ENCODE results near the gene BAIAP2L2. TPM values are rescaled to one million over a fixed set of nuclear protein-coding genes. Genes with fewer than 3 reads are reported as not detected.
"Not testable (repeated sequence)": the region's sequence is repeated elsewhere in the genome, so short reads cannot be mapped to it uniquely, and the experiment has no call there.

BAIAP2L2 gene
- total RNA-seq, 2 donors from 2014 or later = 61.2 to 84.6 TPM

DNA sequence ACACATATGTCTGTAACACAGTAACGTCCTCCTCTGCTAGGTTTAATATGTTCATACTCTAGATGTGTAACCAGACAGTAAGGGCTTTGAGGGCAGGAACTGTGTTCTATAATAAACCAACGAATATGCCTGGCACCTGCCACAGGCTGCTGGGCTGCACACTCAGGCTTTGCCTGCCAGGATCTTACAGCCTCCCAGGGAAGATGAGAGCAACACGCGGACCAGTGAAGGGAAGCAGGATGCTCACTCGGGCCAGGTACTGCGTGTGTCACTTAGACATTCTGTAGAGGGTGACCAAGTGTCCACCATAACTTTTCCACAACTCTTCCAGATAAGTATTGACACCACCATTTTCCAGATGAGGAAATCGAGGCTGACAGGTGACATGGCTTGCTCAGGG is 21.7 kb upstream of the BAIAP2L2 start:
- DNase-seq (no peak), ATAC-seq (no peak)
- intact Hi-C loops (cut with DNase I, micrococcal nuclease) = no loop called here

DNA sequence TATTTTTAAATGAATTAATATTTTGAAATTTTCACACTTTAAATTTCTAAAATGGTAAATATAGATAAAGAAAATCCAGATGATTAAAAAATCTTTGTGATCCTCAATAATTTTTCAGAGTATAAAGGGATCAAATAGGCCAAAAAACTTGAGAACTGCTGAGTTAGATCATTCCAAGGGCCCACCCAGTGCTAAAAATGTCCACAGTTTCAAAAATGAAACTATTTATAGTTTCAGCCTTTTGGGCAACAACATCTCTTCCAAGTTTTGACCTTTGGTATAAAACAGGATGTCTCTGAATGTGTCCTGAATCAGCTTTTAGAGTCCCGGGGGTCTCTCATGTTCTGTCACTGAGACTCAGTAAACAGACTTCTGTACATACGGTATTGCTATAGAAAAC is 20.9 kb upstream of the BAIAP2L2 start:
- intact Hi-C loops (cut with DNase I, micrococcal nuclease) = no loop called here

DNA sequence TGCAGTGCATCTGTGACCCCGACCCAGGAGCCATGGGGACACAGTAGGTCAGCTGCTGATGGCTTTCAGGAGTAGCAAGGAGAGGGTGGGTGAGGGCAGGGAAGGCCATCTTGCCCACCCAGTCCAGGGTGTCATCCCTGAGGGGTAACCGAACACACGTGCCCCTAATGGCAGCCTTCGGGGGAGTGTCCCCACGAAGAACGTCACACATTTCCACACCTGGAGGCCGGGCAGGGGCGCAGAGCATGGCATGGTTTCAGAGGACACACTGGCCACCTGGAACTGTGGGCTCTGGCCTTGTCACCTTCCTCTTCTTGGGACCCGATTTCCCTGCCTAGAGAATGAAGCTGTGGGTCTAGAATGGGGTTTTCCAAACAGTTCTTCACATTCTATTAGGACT is 19.4 kb upstream of the BAIAP2L2 start:
- ATAC-seq (no peak), DNase-seq (no peak)
- intact Hi-C loops (cut with DNase I, micrococcal nuclease) = loop anchor here in 1 of 2 donors (10.0 kb wide), 1 partner anchor 215 kb away; no protein-coding TSS in a partner anchor

More for the DNA sequence above, 20.9 kb upstream of the BAIAP2L2 start:
- ATAC-seq = no peak
- DNase-seq = no peak

DNA sequence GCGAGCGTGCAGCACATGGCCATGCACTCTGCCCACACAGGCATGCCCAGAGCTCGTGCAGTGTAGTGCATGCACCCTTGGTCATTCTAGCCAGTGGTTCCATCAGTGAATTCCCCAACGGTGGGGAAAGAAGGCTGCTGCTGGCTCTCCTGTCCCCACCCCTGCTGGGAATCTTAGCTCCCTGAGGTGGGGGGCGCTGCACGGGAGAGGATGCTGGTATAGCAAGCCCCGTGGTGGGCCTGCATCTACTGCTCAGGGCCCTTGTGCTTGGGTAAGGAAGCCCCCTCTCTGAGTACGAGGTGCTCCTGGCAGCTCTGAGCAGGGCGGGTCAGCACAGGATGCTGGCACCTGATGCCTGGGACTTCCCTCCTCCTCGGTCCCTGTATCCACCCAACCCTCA is 18.5 kb upstream of the BAIAP2L2 start:
- ATAC-seq (no peak), DNase-seq (no peak)
- intact Hi-C loops (cut with DNase I, micrococcal nuclease) = loop anchor here in 1 of 2 donors (10.0 kb wide), 1 partner anchor 216 kb away; no protein-coding TSS in a partner anchor

DNA sequence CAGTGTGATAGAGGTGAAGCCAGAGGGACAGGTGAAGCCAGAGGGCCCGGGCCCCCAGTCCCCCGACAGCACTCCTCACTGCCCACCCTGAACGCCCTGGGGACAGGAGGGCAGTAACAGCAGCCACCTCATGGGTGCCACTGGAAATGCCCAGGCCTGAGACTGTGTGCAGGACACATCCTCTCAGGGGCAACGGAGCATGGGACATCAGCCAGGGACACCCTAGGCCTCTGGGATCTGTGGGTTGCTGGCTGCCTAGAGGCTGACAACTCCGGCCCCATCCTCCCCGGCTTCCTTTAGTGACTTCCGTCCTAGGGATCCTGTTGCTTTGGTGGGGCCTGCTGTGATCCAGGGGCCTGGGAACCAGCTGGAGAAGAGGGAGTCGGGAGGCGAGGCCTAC is 17.4 kb upstream of the BAIAP2L2 start:
- no peak for ATAC-seq
- DNase-seq = no peak

DNA sequence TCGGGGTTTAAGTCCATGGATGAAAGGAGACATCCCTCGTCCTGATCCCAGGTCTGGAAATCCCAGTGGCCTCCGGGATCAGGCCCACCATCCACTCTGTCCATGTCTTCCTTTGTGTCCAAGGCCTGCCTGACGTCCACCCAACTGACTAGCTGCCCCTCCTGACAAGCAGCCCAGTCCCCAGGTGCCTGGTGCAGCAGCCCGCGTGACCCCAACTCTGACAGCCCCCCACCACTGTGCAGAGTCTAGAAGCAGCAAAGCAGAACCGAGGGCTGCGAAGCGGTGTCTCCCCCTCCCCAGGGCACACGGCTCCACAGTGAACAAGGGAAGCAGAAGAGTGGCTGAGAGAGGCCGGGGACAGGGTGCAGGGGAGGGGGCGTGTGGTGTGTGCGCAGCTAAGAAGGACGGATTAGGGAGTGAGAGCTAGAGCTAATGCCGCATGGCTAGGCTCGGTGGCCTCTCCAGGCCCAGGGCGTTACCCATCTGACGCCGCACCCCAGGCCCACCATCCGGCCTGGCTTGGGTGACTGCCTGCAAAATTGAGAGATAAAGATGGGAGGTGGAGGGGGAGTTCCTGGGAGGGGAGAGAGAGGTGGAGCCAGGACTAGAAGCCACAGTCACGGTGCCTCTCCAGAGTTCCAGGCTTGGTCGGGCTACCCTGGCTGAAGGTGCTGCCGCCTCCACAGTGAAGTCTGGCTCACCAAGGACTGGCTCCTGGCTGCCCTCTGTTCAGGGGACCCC is 16.6 kb upstream of the BAIAP2L2 start:
- no peak for DNase-seq
- intact Hi-C loops (cut with DNase I, micrococcal nuclease) = loop anchor here in 1 of 2 donors (10.0 kb wide), 1 partner anchor 218 kb away; no protein-coding TSS in a partner anchor
- no peak for ATAC-seq

More for the DNA sequence above, 17.4 kb upstream of the BAIAP2L2 start:
- intact Hi-C loops (cut with DNase I, micrococcal nuclease) = loop anchor here in 1 of 2 donors (10.0 kb wide), 1 partner anchor 217 kb away; no protein-coding TSS in a partner anchor

DNA sequence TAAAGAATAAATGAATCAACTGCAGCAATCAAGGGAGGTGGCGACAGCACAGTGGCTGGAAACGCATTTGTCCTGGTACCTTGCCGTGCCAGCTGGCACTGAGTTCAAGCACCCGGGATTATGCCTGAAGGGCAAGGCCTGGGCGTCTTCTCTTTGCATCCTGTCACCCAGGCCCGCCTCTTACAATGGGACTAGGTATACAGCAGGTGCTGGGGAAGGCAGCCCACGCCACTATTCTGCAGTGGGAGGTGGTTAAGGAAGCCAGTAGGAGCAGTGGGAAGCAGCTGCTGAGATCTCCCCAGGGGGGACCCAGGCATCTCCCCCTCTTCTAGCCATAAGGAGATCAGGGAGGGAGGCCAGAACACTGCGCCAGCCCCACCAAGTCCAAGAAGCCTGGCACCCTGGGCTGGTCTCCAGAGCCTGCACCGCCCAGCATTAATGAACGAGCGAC is 15.3 kb upstream of the BAIAP2L2 start:
- intact Hi-C loops (cut with DNase I, micrococcal nuclease) = loop anchor here in 1 of 2 donors (10.0 kb wide), 1 partner anchor 219 kb away; no protein-coding TSS in a partner anchor
- DNase-seq (no peak), ATAC-seq (no peak)

DNA sequence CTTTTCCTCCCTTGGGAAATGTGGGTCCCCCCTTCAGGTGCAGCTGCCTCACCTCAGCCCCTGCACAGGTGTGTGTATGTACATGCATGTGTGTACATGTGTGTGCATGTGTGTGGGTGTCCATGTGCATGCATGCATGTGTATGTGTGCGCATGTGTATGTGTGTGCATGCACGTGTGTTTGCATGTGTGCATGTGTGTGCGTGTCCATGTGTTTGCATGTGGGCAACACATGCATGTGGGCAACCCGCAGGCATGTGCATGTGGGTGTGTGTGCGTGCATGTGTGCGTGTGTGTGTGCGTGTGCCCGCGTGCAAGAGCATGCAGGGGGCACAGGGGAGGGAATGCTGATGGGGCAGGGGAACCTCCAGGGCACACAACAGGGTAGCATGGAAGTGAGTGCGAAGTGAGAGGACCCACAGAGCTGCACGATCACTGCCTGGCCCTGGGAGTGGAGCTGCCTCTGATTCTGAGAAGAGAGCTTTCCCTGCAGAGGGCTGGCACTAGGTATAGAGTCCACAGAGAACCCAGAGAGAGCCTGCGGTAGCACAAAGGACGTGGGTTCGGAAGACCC is 14.6 kb upstream of the BAIAP2L2 start:
- ATAC-seq (no peak), DNase-seq (no peak)
- intact Hi-C loops (cut with DNase I, micrococcal nuclease) = loop anchor here in 1 of 2 donors (10.0 kb wide), 1 partner anchor 220 kb away; no protein-coding TSS in a partner anchor

DNA sequence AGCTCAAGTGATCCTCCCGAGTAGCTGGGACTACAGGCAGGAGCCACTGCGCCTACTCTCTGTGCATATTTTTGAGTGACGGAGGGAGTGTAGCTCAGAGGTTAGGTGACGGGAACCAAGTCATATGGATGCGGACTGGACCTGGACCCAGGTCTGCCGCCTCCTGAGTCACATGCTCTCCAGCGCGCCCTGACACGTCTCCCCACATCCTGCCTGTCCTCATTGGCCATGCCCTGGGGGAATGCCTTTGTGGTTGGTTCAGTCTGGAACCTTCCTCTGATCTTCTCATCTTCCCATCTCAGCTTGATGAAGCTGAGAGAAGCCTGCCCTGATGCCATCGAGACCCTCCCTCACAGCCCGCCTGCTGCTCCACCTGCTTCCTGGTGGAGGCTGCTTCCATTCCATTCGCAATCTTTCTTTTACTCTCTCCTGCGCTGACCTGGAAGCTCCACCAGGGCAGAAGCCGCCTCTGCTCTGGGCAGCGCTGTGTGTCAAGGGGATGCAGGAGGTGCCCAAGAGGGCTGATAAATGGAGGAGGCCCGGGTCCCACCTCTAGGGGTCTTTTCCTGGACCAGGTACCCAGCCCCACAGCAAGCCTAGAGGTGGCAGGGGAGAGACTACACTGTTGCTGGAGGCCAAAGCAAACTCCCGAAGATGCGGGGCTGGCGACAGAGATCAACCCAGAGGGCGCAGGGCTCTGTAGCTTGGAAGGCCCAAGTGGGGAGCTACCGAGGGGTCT is 13.9 kb upstream of the BAIAP2L2 start:
- intact Hi-C loops (cut with DNase I, micrococcal nuclease) = loop anchor here in 1 of 2 donors (10.0 kb wide), 1 partner anchor 220 kb away; no protein-coding TSS in a partner anchor
- no peak for ATAC-seq
- DNase-seq = no peak

DNA sequence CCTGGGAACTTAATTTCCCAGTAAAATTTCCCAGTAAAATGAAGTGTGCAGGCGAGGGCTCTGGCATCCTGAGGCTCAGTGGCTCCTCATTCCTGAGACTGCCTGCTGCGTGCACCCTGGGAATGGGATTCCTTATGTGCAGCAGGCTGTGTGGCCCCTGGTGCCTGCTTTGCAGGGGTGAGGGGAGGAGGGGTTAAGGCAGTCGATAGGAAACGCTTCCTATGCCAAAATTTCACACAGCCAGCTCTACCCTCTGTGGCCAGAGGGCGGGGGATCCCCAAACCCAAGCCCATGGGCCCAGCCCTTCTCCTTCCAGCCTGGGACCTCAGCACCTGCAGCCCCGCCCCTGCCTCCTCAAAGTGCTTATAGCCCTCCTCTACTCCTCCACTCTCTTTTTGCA is 12.1 kb upstream of the BAIAP2L2 start:
- DNase-seq (no peak), ATAC-seq (no peak)
- intact Hi-C loops (cut with DNase I, micrococcal nuclease) = loop anchor here in 1 of 2 donors (10.0 kb wide), 1 partner anchor 222 kb away; no protein-coding TSS in a partner anchor

DNA sequence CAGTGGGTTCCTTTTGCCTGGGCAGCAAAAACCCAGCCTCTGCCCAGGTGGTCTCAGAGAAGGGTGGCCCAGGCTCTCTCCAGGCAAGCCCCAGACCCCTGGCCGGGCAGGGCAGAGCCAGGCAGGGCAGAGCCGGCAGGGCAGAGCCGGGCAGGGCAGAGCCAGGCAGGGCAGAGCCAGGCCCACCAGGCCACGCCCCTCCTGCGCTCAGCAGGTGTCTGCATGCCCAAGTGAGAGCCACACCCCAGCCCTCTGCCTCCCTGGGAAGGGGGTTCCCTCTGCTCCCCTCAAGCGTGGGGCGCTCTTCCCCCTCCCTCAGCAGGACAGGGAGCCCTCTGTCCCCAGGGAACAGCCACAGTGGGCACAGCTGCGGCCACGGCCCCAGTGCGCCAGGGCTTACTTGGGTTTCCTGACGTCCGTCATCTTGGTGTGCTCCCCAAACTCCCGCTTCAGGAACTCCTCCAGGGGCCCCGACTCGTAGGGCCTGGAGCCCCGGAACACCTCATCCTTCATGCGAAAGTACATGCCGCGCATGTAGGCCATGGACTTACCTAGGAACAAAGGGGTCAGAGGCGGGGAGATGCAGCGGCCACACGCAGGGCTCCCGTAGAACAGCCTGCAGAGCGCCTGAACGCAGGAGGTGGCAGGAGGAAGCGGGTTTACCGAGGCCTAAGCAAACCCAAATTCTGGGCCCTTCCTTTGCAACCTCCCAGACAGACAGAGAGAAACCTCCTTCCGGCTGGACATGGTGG is 10.1 kb upstream of the BAIAP2L2 start:
- ATAC-seq (peak; percentile 92), DNase-seq (peak; percentile 42 to 69)
- intact Hi-C loops (cut with DNase I, micrococcal nuclease) = loop anchor here in 1 of 2 donors (10.0 kb wide), 1 partner anchor 224 kb away; no protein-coding TSS in a partner anchor

DNA sequence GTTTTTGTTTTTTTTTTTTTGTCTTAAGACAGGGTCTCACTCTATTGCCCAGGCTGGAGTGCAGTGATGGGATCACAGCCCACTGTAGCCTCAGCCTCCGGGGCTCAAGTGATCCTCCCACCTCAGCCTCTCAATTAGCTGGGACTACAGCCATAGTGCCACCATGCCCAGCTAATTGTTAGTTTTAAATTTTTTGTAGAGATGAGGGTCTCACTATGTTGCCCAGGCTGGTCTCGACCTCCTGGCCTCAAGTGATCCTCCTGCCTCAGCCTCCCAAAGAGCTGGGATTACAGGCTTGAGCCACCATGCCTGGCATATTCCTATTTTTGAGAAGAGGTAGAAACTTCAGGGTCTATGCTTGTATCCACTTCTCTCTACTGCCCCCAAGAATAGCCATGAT is 8.3 kb upstream of the BAIAP2L2 start:
- ATAC-seq; DNase-seq; intact Hi-C loops (cut with DNase I, micrococcal nuclease): not testable (repeated sequence)

DNA sequence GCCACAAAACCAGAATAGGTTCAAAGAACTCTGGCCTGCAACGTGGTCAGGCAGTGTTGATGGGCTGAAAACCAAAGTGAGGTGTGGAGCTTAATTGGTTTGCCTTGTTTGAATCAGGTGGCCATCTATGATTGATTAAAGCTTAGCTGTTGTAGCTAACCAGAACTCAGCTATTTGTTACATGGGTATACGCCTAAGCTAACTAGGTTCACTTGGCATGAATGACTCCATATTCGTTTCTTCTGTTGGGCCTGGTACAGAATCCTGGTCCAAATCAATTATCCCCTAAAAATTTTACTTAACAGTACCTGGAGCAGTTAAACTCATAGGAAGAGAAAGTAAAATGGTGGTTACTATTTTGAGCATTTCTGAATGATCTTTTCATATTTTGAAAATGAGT is 7.7 kb upstream of the BAIAP2L2 start:
- no peak for ATAC-seq
- DNase-seq = no peak
- intact Hi-C loops (cut with DNase I, micrococcal nuclease) = no loop called here

DNA sequence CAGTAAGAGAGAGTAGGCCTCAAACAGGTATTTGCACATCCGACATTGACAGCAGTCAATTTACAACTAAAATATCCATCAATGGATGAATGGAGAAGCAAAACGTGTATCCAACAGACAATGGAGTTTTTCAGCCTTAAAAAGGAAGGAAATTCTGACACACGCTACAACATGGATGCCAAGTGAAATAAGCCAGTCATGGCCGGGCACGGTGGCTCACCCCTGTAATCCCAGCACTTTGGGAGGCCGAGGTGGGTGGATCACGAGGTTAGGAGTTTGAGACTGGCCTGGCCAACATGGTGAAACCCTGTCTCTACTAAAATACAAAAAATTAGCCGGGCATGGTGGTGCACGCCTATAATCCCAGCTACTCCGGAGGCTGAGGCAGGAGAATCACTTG is 7.1 kb upstream of the BAIAP2L2 start:
- ATAC-seq; DNase-seq; intact Hi-C loops (cut with DNase I, micrococcal nuclease): not testable (repeated sequence)

DNA sequence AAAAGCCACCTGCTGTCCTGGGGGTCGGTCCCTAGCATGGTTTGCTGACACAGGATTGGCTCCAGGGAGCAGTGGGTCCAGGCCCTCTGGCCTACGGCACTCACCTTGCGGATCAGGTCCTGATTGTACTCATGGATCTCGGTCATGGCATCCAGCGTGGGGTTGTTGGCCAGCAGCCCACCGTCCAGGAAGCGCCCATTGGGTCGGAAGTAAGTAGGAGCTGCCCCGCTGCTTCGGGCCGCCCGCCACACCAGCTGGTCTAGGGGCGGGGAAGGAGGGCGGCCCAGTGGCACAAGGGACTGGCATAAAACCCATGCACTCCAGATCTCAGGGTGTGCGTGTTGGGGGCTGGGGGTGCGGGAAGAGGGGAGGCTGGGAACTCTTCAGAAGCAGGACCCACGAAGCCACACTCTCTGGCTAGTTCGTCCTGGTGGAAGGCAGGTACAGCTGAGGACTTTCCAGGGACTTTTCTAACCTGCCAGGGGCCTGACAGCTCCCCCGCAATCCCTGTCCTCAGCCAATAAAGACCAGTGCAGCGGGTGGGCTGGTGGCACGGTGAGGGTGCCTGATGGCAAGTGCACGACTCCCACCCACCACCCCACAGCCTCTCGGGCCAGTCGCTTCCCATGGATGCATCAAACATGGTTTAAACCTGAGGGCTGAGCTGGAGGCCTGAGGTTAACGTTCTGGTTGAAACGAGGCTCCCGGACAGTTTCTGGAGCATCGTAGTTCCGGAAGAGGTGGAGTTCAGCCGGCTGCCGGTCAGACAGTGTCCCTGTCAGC is 5.1 kb upstream of the BAIAP2L2 start:
- no peak for ATAC-seq
- no peak for DNase-seq
- intact Hi-C loops (cut with DNase I, micrococcal nuclease) = no loop called here

DNA sequence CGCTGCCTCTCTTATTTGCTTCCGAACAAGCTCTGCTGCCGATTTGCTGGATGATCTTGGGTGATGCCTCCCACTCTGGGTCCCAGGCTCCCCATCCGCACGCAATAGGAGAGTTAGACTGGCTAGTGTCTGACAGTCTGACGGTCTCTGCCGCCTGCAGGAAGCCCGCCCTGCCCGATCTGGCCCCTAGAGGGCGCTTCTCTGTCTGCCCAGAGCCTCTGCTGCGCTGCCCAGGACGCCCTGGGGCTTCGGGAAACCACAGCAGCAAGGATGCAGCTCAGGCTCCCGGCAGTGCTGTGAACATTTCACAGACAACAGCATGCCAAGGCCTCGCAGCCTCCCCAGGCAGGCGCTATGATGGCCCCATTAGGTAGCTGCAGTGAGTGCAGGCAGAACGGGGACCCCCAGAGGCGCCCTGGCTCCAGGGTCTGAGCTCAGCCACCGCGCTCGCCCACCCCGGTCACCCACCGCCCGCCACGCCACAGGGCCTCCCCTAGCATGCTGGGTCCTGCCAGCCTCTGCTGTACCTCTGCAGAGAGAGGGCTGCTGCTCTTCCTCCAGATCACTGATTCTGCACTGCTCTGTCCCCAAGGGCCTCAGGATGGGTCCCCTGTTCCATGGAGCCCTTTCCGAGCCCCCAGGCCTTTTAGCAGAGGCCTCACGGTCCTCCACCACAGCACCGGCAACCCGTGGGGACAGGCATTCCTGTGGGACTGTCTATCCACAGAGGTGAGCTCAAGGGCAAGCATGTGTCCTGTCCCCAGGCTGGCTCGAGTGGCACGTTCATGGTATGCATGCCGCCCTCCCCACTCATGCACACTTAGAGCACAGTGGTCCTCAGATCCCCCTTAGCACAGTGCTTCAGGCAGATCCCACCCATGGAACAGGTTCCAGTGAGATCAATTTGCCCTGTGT is 4.3 kb upstream of the BAIAP2L2 start:
- ATAC-seq = peak; percentile 26
- intact Hi-C loops (cut with DNase I, micrococcal nuclease) = no loop called here
- DNase-seq = peak; percentile 74 to 91

DNA sequence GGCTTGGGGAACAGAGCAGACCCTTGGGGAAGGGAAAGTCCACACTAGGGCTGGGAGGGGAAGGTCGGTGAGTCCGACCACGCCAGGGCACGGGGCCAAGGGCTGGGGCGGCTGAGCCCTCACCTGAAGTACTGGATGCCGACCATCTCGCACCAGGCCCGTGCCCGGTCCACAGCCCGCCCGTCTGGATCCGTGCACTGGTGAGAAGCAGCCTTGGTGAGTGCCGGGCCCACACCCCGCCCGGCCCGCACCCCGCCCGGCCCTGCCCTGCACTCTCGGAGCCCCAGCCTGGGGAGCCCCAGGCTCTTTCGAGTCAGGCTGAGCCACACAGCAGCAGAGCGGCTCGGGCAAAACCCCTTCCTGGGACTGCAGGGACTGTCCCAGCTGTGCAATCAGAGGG is 1.9 kb upstream of the BAIAP2L2 start:
- intact Hi-C loops (cut with DNase I, micrococcal nuclease) = no loop called here
- DNase-seq = peak; percentile 38 to 57
- peak; percentile 33 for ATAC-seq
